Neural progenitor cell (in vitro differentiated cells): ENCODE data around the gene KCNJ15.

ENCODE experiments used
- EZH2 ChIP-seq: fragments of 200-600 bp; sonication (generic); IDR thresholded peaks from 2 replicates; pipeline ENCODE4 v1.6.1; 2017; ENCODE audit warnings: antibody characterized with exemption, mild to moderate bottlenecking, moderate library complexity
- EZH2phosphoT487 ChIP-seq: fragments of 200-600 bp; sonication (generic); IDR thresholded peaks from 2 replicates; pipeline ENCODE4 v1.6.1; 2017; ENCODE audit warnings: antibody characterized with exemption
- TF ChIP-seq, protein P1 (sequence below): fragments of 200-600 bp; sonication (generic); IDR thresholded peaks from 2 replicates; pipeline ENCODE4 v1.5.1; 2017; ENCODE audit warnings: antibody characterized with exemption, mild to moderate bottlenecking

DNA sequence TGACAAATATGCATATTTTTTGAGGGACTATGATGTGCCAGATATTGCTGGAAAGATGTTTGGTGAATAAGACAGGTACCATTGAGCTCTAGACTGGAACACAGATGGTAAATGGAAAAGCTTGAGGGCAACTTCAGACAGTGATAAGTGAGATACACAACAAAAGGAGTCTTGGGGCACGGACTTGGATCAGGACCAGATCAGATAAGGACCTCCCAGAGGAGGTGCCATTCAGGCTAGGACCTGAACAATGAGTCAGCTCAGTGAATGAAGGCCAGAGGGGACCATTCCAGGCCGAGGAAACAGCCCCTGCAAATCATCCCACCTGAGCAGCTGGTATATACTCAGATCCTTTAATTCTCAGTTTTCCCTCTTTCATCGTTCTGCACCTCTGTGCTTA, 1.8 kb upstream of the KCNJ15 start:
- TF ChIP-seq, protein P1, sequence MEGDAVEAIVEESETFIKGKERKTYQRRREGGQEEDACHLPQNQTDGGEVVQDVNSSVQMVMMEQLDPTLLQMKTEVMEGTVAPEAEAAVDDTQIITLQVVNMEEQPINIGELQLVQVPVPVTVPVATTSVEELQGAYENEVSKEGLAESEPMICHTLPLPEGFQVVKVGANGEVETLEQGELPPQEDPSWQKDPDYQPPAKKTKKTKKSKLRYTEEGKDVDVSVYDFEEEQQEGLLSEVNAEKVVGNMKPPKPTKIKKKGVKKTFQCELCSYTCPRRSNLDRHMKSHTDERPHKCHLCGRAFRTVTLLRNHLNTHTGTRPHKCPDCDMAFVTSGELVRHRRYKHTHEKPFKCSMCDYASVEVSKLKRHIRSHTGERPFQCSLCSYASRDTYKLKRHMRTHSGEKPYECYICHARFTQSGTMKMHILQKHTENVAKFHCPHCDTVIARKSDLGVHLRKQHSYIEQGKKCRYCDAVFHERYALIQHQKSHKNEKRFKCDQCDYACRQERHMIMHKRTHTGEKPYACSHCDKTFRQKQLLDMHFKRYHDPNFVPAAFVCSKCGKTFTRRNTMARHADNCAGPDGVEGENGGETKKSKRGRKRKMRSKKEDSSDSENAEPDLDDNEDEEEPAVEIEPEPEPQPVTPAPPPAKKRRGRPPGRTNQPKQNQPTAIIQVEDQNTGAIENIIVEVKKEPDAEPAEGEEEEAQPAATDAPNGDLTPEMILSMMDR: no peak
- no peak for TF ChIP-seq EZH2
- no peak for TF ChIP-seq EZH2phosphoT487
